Calu3 (cell line): ENCODE data around the gene SLC27A5. TPM values are rescaled to one million over a fixed set of nuclear protein-coding genes. Genes with fewer than 3 reads are reported as not detected.

Source experiments
- Bru-seq: library from RNA; stranded (reverse); fragments of 400-500 nt; gene quantifications from one replicate; lab custom pipeline; 2021; lab: Mats Ljungman, UMichigan
- BruChase-seq, 2 experiments: library from RNA; stranded (reverse); fragments of 400-500 nt; gene quantifications; one replicate each; lab custom pipeline; 2021; lab: Mats Ljungman, UMichigan
- BruUV-seq: library from RNA; stranded (reverse); fragments of 400-500 nt; replicated peaks from 2 replicates; lab custom pipeline; 2021; lab: Mats Ljungman, UMichigan
- CTCF ChIA-PET: fragments of 300-600 bp; sonication (Branson Sonifier 250); formaldehyde crosslinking; loops from one replicate; lab custom pipeline; 2022; ENCODE audit warnings: antibody characterized with exemption; lab: Charles Lee
- DNase-seq: peaks from one replicate; pipeline ENCODE4 v3.0.0; 2022
- H3K27ac Mint-ChIP-seq: one replicate; pipeline ENCODE4 v1.8.0; 2022; ENCODE audit warnings: mixed read lengths; ENCODE audit not compliant: unreplicated experiment
- H3K27me3 Mint-ChIP-seq: one replicate; pipeline ENCODE4 v1.8.0; 2022; ENCODE audit warnings: mixed read lengths; ENCODE audit not compliant: unreplicated experiment
- H3K36me3 Mint-ChIP-seq: one replicate; pipeline ENCODE4 v1.8.0; 2022; ENCODE audit warnings: mild to moderate bottlenecking, moderate library complexity, mixed read lengths; ENCODE audit not compliant: insufficient read depth, unreplicated experiment
- H3K4me1 Mint-ChIP-seq: one replicate; pipeline ENCODE4 v1.8.0; 2022; ENCODE audit warnings: mild to moderate bottlenecking, low read depth, mixed read lengths; ENCODE audit not compliant: unreplicated experiment
- H3K4me3 Mint-ChIP-seq: one replicate; pipeline ENCODE4 v1.8.0; 2022; ENCODE audit warnings: mild to moderate bottlenecking, low read depth, moderate library complexity, mixed read lengths; ENCODE audit not compliant: unreplicated experiment
- H3K9me3 Mint-ChIP-seq: one replicate; pipeline ENCODE4 v1.8.0; 2022; ENCODE audit warnings: low read depth, mixed read lengths; ENCODE audit not compliant: unreplicated experiment
- intact Hi-C: fragments of 100-400 bp; cut with micrococcal nuclease; formaldehyde crosslinking; loops from one replicate; pipeline ENCODE4 v1.10.0; 2022; ENCODE audit not compliant: unreplicated experiment
- long read RNA-seq: library from polyadenylated mRNA; stranded (forward); transcript quantifications from one replicate; pipeline ENCODE4 v2.0.0, GENCODE V29; 2022
- total RNA-seq: library from RNA; stranded (reverse); gene quantifications from 2 replicates; pipeline ENCODE4 v1.2.3, GENCODE V29; 2022
- TF ChIP-seq, protein P1 (sequence below): fragments of 200-600 bp; IDR thresholded peaks from one replicate; pipeline ENCODE4 v1.8.0; 2022; ENCODE audit warnings: antibody characterized with exemption; ENCODE audit not compliant: unreplicated experiment

Gene SLC27A5, protein sequence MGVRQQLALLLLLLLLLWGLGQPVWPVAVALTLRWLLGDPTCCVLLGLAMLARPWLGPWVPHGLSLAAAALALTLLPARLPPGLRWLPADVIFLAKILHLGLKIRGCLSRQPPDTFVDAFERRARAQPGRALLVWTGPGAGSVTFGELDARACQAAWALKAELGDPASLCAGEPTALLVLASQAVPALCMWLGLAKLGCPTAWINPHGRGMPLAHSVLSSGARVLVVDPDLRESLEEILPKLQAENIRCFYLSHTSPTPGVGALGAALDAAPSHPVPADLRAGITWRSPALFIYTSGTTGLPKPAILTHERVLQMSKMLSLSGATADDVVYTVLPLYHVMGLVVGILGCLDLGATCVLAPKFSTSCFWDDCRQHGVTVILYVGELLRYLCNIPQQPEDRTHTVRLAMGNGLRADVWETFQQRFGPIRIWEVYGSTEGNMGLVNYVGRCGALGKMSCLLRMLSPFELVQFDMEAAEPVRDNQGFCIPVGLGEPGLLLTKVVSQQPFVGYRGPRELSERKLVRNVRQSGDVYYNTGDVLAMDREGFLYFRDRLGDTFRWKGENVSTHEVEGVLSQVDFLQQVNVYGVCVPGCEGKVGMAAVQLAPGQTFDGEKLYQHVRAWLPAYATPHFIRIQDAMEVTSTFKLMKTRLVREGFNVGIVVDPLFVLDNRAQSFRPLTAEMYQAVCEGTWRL
- total RNA-seq (3.7 and 5.8 TPM in 2 replicates), Bru-seq, nascent RNA (percentile 49 among the genes with signal in this experiment), BruChase-seq, experiment 1, labeled RNA remaining after a 6-hour chase (percentile 75 among the genes with signal in this experiment), BruChase-seq, experiment 2, labeled RNA remaining after a 2-hour chase (percentile 80 among the genes with signal in this experiment)
- long read RNA-seq, partial matches to known transcripts: 0 of 1 reads
- long read RNA-seq, other reads (novel, unspliced or antisense): 1 of 1 reads

DNA sequence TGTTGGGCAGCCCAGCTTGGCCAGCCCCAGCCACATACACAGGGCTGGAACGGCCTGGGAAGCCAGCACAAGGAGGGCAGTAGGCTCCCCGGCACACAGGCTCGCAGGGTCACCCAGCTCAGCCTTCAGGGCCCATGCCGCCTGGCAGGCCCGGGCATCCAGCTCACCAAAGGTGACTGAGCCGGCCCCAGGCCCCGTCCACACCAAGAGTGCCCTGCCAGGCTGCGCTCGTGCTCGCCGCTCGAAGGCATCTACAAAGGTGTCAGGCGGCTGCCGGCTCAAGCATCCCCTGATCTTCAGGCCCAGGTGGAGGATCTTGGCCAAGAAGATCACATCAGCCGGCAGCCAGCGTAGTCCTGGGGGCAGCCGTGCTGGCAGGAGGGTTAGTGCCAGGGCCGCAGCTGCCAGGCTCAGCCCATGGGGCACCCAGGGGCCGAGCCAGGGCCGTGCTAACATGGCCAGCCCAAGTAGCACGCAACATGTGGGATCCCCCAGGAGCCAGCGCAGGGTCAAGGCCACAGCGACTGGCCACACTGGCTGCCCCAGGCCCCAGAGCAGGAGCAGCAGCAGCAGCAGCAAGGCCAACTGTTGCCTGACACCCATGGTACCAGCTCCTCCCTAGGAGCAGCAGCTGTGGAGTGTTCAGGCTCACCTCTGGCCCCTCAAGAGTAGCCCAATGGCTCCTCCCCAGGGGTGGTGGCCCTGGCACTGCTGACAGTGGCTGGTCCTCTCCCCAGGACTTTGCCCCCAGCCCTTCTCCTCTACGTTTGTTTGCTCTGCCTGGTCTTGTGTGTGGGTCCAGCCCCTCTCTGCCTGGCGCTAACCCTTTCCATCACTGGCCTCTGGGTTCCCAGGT is at the start of gene SLC27A5:
Gene SLC27A5 (minus strand): TSS at position 640 of the 856 bp plus-strand sequence. CDS start 37 bp downstream, at position 603.
- no peak for DNase-seq
- TF ChIP-seq, protein P1, sequence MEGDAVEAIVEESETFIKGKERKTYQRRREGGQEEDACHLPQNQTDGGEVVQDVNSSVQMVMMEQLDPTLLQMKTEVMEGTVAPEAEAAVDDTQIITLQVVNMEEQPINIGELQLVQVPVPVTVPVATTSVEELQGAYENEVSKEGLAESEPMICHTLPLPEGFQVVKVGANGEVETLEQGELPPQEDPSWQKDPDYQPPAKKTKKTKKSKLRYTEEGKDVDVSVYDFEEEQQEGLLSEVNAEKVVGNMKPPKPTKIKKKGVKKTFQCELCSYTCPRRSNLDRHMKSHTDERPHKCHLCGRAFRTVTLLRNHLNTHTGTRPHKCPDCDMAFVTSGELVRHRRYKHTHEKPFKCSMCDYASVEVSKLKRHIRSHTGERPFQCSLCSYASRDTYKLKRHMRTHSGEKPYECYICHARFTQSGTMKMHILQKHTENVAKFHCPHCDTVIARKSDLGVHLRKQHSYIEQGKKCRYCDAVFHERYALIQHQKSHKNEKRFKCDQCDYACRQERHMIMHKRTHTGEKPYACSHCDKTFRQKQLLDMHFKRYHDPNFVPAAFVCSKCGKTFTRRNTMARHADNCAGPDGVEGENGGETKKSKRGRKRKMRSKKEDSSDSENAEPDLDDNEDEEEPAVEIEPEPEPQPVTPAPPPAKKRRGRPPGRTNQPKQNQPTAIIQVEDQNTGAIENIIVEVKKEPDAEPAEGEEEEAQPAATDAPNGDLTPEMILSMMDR: no peak
- no peaks in the 10 kb centered on the region for H3K9me3 Mint-ChIP-seq
- H3K36me3 Mint-ChIP-seq: peaks cover 49% of the 10 kb centered on the region
- H3K4me1 Mint-ChIP-seq: peaks cover 19% of the 10 kb centered on the region
- CTCF ChIA-PET: no interaction called here
- intact Hi-C loops: no loop called here
- H3K4me3 Mint-ChIP-seq: no peak within 1 kb of the TSS
- no TSS peak for BruUV-seq
- H3K27ac Mint-ChIP-seq: no peak within 1 kb of the TSS
- H3K27me3 Mint-ChIP-seq: no peaks in the 10 kb centered on the region

- Mint-ChIP-seq H3K27me3 (peaks cover 35% of the 10 kb centered on the region), H3K36me3 (peaks cover 92% of the 10 kb centered on the region), H3K4me1 (peaks cover 26% of the 10 kb centered on the region), H3K4me3 (no peak overlapping the region), H3K9me3 (no peaks in the 10 kb centered on the region), H3K27ac (peak overlapping the region; percentile 93)
- no TSS peak for BruUV-seq
- intact Hi-C loops: no loop called here
- DNase-seq: no peak
- TF ChIP-seq, protein P1: no peak
- CTCF ChIA-PET: interaction anchor here (0.5 kb wide), 1 partner anchor 16 kb away, joined by 8 read pairs; no protein-coding TSS in a partner anchor
Measured at GRCh38 chr19:58560921-58561320, 49.1 kb upstream of the SLC27A5 start.

DNA sequence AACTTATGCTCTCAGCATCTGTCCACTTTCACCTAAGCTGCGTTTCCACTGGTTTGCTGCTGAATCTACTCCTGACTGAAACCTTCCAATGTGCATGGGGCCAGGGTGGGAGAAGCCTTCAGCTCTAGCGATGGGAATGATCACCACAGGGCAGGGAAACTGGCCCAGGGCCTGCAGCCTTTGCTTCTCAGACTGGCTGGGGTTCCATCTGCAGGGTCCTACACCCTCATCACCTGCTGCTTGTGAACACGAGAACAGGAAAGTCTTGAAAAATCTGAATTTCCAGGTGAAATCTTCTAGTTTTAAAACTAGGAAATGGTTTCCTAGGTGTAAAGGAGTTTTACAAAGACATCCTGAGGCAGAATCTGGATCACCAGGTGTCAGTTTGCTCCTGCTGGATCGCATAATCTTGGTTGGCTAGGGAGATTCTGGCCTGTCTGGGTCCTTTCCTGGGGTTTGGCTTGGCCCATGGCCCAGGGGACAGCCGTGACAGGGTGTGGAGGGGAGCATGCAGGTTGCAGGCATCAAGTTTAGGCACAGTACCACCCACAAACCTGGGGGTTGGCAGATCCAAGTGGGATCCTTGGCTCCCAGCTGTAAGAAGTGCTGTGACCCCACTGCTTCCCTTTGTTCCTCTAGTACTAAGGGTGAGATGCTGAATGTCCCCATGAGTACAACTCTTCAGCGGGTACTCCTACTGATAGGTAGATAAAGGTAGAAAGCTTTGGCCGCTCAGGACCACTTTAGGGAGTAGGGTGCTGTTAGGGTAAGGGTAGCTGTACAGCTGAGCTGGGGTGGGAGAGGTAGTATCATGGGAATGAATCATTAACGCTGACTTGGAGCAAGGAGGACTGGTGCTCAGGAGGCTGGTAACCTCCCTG is 48.5 kb upstream of the SLC27A5 start:
- CTCF ChIA-PET: interaction anchor here (0.5 to 2.3 kb wide), 3 partner anchors 16 to 40 kb away, joined by 3 to 8 read pairs (median 7); partner anchors contain the start of genes TRIM28 and ZBTB45
- intact Hi-C loops: no loop called here
- no TSS peak for BruUV-seq
- TF ChIP-seq, protein P1: no peak
- no peak for DNase-seq
- Mint-ChIP-seq H3K9me3 (no peaks in the 10 kb centered on the region), H3K27me3 (peaks cover 35% of the 10 kb centered on the region), H3K4me1 (peaks cover 26% of the 10 kb centered on the region), H3K27ac (peak overlapping the region; percentile 93), H3K36me3 (peaks cover 93% of the 10 kb centered on the region), H3K4me3 (peak overlapping the region; percentile 88)
